H1 (cell line): ENCODE results near the gene NEDD4L. TPM values are rescaled to one million over a fixed set of nuclear protein-coding genes. Genes with fewer than 3 reads are reported as not detected.

ENCODE experiments used
- CTCF ChIA-PET: fragments of 300-600 bp; sonication (Branson Sonifier 250); formaldehyde crosslinking; loops from one replicate; lab custom pipeline; 2021; ENCODE audit not compliant: partially characterized antibody; lab: Charles Lee
- POLR2A ChIA-PET: fragments of 300-600 bp; sonication (Branson Sonifier 250); formaldehyde crosslinking; loops from one replicate; lab custom pipeline; 2021; ENCODE audit warnings: inconsistent platforms; ENCODE audit not compliant: partially characterized antibody; lab: Charles Lee
- DNase-seq, 2 experiments: peaks; one replicate each; pipeline versions ENCODE4 v3.0.0 to v3.0.0-alpha.2; 2010 to 2022; ENCODE audit warnings: low spot score in 2 of 2, low read depth in 1 of 2, mixed read lengths in 1 of 2
- FAIRE-seq: peaks from 2 replicates; lab custom pipeline; 2011; peaks lifted over from hg19 to GRCh38; lab: Jason Lieb, UNC
- H2AFZ ChIP-seq: 2 replicates; pipeline ENCODE4 v1.8.1; 2012; ENCODE audit warnings: low read length, inconsistent platforms
- H2AK5ac ChIP-seq: 2 replicates; pipeline ENCODE4 v1.6.1; 2013; ENCODE audit warnings: low read depth, low read length
- H2BK120ac ChIP-seq: replicated peaks from 2 replicates; pipeline ENCODE3; 2013; ENCODE audit warnings: low read depth, low read length, inconsistent platforms
- H2BK12ac ChIP-seq: 2 replicates; pipeline ENCODE4 v1.6.1; 2013; ENCODE audit warnings: low read depth, low read length
- H2BK15ac ChIP-seq: 2 replicates; pipeline ENCODE4 v1.6.1; 2013; ENCODE audit warnings: low read length
- H2BK20ac ChIP-seq: 2 replicates; pipeline ENCODE4 v1.6.1; 2013; ENCODE audit warnings: low read length
- H2BK5ac ChIP-seq: 2 replicates; pipeline ENCODE4 v1.6.1; 2013; ENCODE audit warnings: low read depth, low read length
- H3K14ac ChIP-seq: 2 replicates; pipeline ENCODE4 v1.6.1; 2013; ENCODE audit warnings: inconsistent platforms; ENCODE audit not compliant: insufficient read length
- H3K18ac ChIP-seq: 2 replicates; pipeline ENCODE4 v1.6.1; 2013; ENCODE audit warnings: low read length; ENCODE audit errors: extremely low read depth
- H3K23ac ChIP-seq: 2 replicates; pipeline ENCODE4 v1.6.1; 2013; ENCODE audit warnings: inconsistent platforms; ENCODE audit not compliant: insufficient read length
- H3K23me2 ChIP-seq: 2 replicates; pipeline ENCODE4 v1.6.1; 2013; ENCODE audit warnings: low read depth, low read length
- H3K27ac ChIP-seq: 2 replicates; pipeline ENCODE4 v1.6.1; 2011; ENCODE audit warnings: low read depth, low read length, inconsistent platforms
- H3K27me3 ChIP-seq, 4 experiments: replicated peaks in 1 of 4; 1 replicate in 1 of 4; 2 replicates in 3 of 4; pipeline versions ENCODE4 v1.6.1 to v1.8.1; 2011 to 2013; ENCODE audit warnings: low read length in 3 of 4, mild to moderate bottlenecking in 3 of 4, inconsistent platforms in 2 of 4, mixed read lengths in 2 of 4, moderate library complexity in 1 of 4; ENCODE audit not compliant: control insufficient read depth in 3 of 4, insufficient read depth in 3 of 4; ENCODE audit errors: extremely low read depth in 1 of 4
- H3K36me3 ChIP-seq, 4 experiments: 2 replicates each; pipeline versions ENCODE4 v1.6.1 to v1.8.1; 2011 to 2013; ENCODE audit warnings: mild to moderate bottlenecking in 4 of 4, low read length in 3 of 4, moderate library complexity in 2 of 4, control low read depth in 1 of 4, inconsistent platforms in 1 of 4; ENCODE audit not compliant: insufficient read depth in 4 of 4, control insufficient read depth in 2 of 4
- H3K4ac ChIP-seq: replicated peaks from 2 replicates; pipeline ENCODE3; 2013; ENCODE audit warnings: low read length, low read depth, mixed read lengths, inconsistent platforms; ENCODE audit not compliant: insufficient read length
- H3K4me1 ChIP-seq, 4 experiments: replicated peaks in 1 of 4; 1 replicate in 1 of 4; 2 replicates in 3 of 4; pipeline versions ENCODE4 v1.6.1 to v1.8.1; 2011 to 2013; ENCODE audit warnings: low read length in 3 of 4, inconsistent platforms in 2 of 4, mixed read lengths in 1 of 4; ENCODE audit not compliant: insufficient read depth in 4 of 4, control insufficient read depth in 3 of 4
- H3K4me2 ChIP-seq, 2 experiments: 2 replicates each; pipeline versions ENCODE4 v1.6.1 to v1.8.1; 2011 to 2013; ENCODE audit warnings: low read depth in 2 of 2, low read length in 2 of 2, control low read depth in 1 of 2, inconsistent platforms in 1 of 2, mild to moderate bottlenecking in 1 of 2; ENCODE audit not compliant: insufficient read depth in 1 of 2
- H3K4me3 ChIP-seq, 4 experiments: fragments of 200-600, 300-600 bp in 1 of 4; sonication (generic), shearing (Covaris generic), sonication (Bioruptor Twin) in 1 of 4; 2 replicates each; pipeline versions ENCODE4 v1.5.1 to v1.8.1; 2011 to 2016; ENCODE audit warnings: low read length in 4 of 4, low read depth in 3 of 4, control low read depth in 2 of 4, inconsistent platforms in 2 of 4, mild to moderate bottlenecking in 2 of 4, mixed read lengths in 1 of 4, moderate library complexity in 1 of 4; ENCODE audit not compliant: insufficient read depth in 2 of 4; ENCODE audit errors: extremely low read depth in 1 of 4
- H3K56ac ChIP-seq: replicated peaks from 2 replicates; pipeline ENCODE3; 2013; ENCODE audit warnings: low read depth, mild to moderate bottlenecking, mixed read lengths, low read length, inconsistent platforms; ENCODE audit not compliant: insufficient read length
- H3K79me1 ChIP-seq: 2 replicates; pipeline ENCODE4 v1.6.1; 2013; ENCODE audit warnings: low read depth, low read length, control low read depth
- H3K79me2 ChIP-seq, 2 experiments: 2 replicates each; pipeline versions ENCODE4 v1.6.1 to v1.8.1; 2012 to 2013; ENCODE audit warnings: low read length in 2 of 2, mild to moderate bottlenecking in 2 of 2, inconsistent platforms in 1 of 2; ENCODE audit not compliant: insufficient read depth in 2 of 2, control insufficient read depth in 1 of 2
- H3K9ac ChIP-seq, 4 experiments: replicated peaks in 1 of 4; 1 replicate in 1 of 4; 2 replicates in 3 of 4; pipeline versions ENCODE4 v1.6.1 to v1.8.1; 2011 to 2013; ENCODE audit warnings: low read depth in 3 of 4, low read length in 3 of 4, control low read depth in 2 of 4, mild to moderate bottlenecking in 2 of 4, moderate library complexity in 2 of 4, inconsistent platforms in 1 of 4; ENCODE audit errors: extremely low read depth in 1 of 4
- H3K9me3 ChIP-seq, 2 experiments: 2 replicates each; pipeline versions ENCODE4 v1.6.1 to v1.8.1; 2012 to 2013; ENCODE audit warnings: mild to moderate bottlenecking in 2 of 2, moderate library complexity in 2 of 2, control low read depth in 1 of 2, inconsistent platforms in 1 of 2, low read depth in 1 of 2, low read length in 1 of 2, mixed read lengths in 1 of 2; ENCODE audit not compliant: insufficient read depth in 2 of 2
- H4K20me1 ChIP-seq, 2 experiments: replicated peaks in 1 of 2; 2 replicates each; pipeline versions ENCODE3 to v1.8.1; 2011 to 2013; ENCODE audit warnings: inconsistent platforms in 2 of 2, low read length in 2 of 2, mild to moderate bottlenecking in 1 of 2; ENCODE audit not compliant: insufficient read depth in 2 of 2, control insufficient read depth in 1 of 2
- H4K5ac ChIP-seq: 2 replicates; pipeline ENCODE4 v1.6.1; 2013; ENCODE audit warnings: low read length, low read depth, mixed read lengths, inconsistent platforms; ENCODE audit not compliant: insufficient read length
- H4K8ac ChIP-seq: 2 replicates; pipeline ENCODE4 v1.8.0; 2013; ENCODE audit warnings: mild to moderate bottlenecking, moderate library complexity, low read length, inconsistent platforms; ENCODE audit not compliant: insufficient read depth; ENCODE audit errors: extremely low read depth
- H4K91ac ChIP-seq: replicated peaks from 2 replicates; pipeline ENCODE3; 2013; ENCODE audit warnings: low read length, mixed read lengths, inconsistent platforms; ENCODE audit not compliant: insufficient read length
- ATF2 ChIP-seq: IDR thresholded peaks from 2 replicates; pipeline ENCODE4 v1.6.1; 2012; ENCODE audit warnings: low read length, inconsistent platforms
- CHD2 ChIP-seq: IDR thresholded peaks from 2 replicates; pipeline ENCODE4 v1.6.1; 2012; ENCODE audit warnings: low read length, improper control_type of control experiment
- CREB1 ChIP-seq: IDR thresholded peaks from 2 replicates; pipeline ENCODE4 v1.6.1; 2012; ENCODE audit warnings: inconsistent platforms
- JUND ChIP-seq: IDR thresholded peaks from 2 replicates; pipeline ENCODE4 v1.6.1; 2011; ENCODE audit warnings: mild to moderate bottlenecking, improper control_type of control experiment, low read length
- MAFK ChIP-seq: IDR thresholded peaks from 2 replicates; pipeline ENCODE4 v1.6.1; 2012; ENCODE audit warnings: low read depth, mild to moderate bottlenecking, improper control_type of control experiment, low read length
- POU5F1 ChIP-seq: IDR thresholded peaks from 2 replicates; pipeline ENCODE4 v1.6.1; 2011; ENCODE audit warnings: low read depth, mild to moderate bottlenecking, low read length, moderate library complexity
- SAP30 ChIP-seq: fragments of 300-600 bp; sonication (generic); IDR thresholded peaks from 2 replicates; pipeline ENCODE4 v1.7.1; 2012; ENCODE audit warnings: low read length, moderate library complexity, mild to moderate bottlenecking, inconsistent platforms; ENCODE audit not compliant: insufficient read depth, insufficient replicate concordance
- SP1 ChIP-seq: IDR thresholded peaks from 2 replicates; pipeline ENCODE4 v1.6.1; 2011; ENCODE audit warnings: low read depth, low read length
- TEAD4 ChIP-seq: IDR thresholded peaks from 2 replicates; pipeline ENCODE4 v1.6.1; 2012; ENCODE audit warnings: low read depth, low read length, inconsistent platforms, mixed read lengths
- WGBS, 2 experiments: shearing (Covaris generic) in 1 of 2; methylation state at CpG; one replicate each; pipeline versions ENCODE4 v1.1.6 to v1.1.7; 2013 to 2015; ENCODE audit warnings: low lambda C conversion rate in 2 of 2, mixed read lengths in 2 of 2, inconsistent platforms in 1 of 2, low coverage in 1 of 2, missing lambda C conversion rate in 1 of 2; ENCODE audit not compliant: insufficient replicate concordance in 2 of 2, insufficient coverage in 1 of 2, insufficient read length in 1 of 2; ENCODE audit errors: extremely low coverage in 1 of 2, missing lambda C conversion rate in 1 of 2; 5-methylcytosine and 5-hydroxymethylcytosine counted together
- polyA plus RNA-seq, 7 experiments: library from polyadenylated mRNA; depleted of rRNA in 3 of 7; stranded (reverse) in 5 of 7; unstranded in 2 of 7; fragments of >200 nt in 5 of 7; fragments of 200-250 nt in 2 of 7; gene quantifications; 1 replicate in 5 of 7; 2 replicates in 1 of 7; 4 replicates in 1 of 7; pipeline versions ENCODE4 v1.2.1 to v1.2.3, GENCODE V29; 2011 to 2013; ENCODE audit warnings: missing spikeins in 2 of 7, mixed read lengths in 2 of 7
- total RNA-seq: library from RNA; stranded (reverse); fragmentation: NEBNext Ultra II Directional; extraction: Animal tissue kit (Norgen Biotek cat#: 25700); gene quantifications from 2 replicates; pipeline ENCODE4 v1.2.1, GENCODE V29; 2021

The NEDD4L gene
- total and polyA plus RNA-seq, 2 of the 8 experiments (the other 6 are each of a cell fraction or from before 2014, with no cell fraction given), result 37.3 to 69.8 TPM

DNA sequence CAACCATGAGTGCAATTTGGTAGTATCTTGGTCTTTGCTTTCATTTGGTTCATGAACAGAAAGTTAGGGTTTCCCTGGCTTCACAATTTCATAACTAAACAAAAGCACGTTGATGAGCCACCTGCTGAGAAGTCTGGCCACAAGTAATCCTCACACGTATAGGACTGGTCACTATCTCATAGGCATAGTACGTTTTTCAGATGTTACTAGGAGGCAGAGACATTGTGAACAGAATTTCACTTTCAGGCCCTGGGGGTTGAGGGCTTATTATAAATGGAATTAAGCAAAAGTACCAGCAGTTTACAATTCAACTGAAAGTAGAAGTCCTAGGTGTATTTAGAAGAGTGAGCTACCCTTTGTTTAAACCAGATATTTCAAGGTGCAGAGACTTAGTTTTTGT lies 307.8 kb downstream of the NEDD4L start:
- Histone ChIP-seq H2BK5ac (no peak overlapping the region), H3K4me1 (peaks cover 2 to 12% (median 12%) of the 10 kb centered on the region in 4 experiments; a peak in 5 of 7 replicates), H4K91ac (no peak overlapping the region), H2AFZ (no peak overlapping the region), H4K5ac (no peak overlapping the region), H2BK15ac (no peak overlapping the region), H3K14ac (no peak overlapping the region), H2BK120ac (no peak overlapping the region), H3K27me3 (no peaks in the 10 kb centered on the region), H2AK5ac (no peak overlapping the region), H4K20me1 (no peaks in the 10 kb centered on the region), H3K4ac (no peak overlapping the region), H3K27ac (no peak overlapping the region), H3K36me3 (peaks cover 0 to 18% (median 5%) of the 10 kb centered on the region in 4 experiments; a peak in 5 of 8 replicates), H3K4me3 (no peak overlapping the region), H3K79me1 (no peaks in the 10 kb centered on the region), H3K9ac (no peak overlapping the region), H3K4me2 (no peak overlapping the region), H2BK12ac (no peak overlapping the region), H3K56ac (no peak overlapping the region), H4K8ac (no peak overlapping the region), H3K23ac (no peak overlapping the region), H3K9me3 (no peaks in the 10 kb centered on the region), H3K23me2 (no peaks in the 10 kb centered on the region), H3K18ac (no peak overlapping the region), H2BK20ac (no peak overlapping the region), H3K79me2 (no peaks in the 10 kb centered on the region; a peak in 1 of 4 replicates)
- POLR2A ChIA-PET, result no interaction called here
- CTCF ChIA-PET, result no interaction called here
- 94% methylated on average over 3 of the region's 3 CpGs; no CpG with 5 or more reads in 1 of the 2 experiments for WGBS, 2 experiments
- FAIRE-seq, result no peak
- no peak for DNase-seq
- TF ChIP-seq TEAD4 (no peak), CHD2 (no peak), ATF2 (no peak), JUND (no peak), POU5F1 (no peak), MAFK (no peak), CREB1 (no peak), SP1 (no peak), SAP30 (no peak)
